Frontal cortex (tissue), 4 donors: ENCODE measurements around the gene CENPS. TPM values are rescaled to one million over a fixed set of nuclear protein-coding genes. Genes with fewer than 3 reads are reported as not detected.

Source experiments
- DNase-seq, 2 donors: peaks; one replicate each; pipeline ENCODE4 v3.0.0; 2012; ENCODE audit warnings: low spot score in 2 of 2
- FAIRE-seq: peaks from 2 replicates; lab custom pipeline; 2012; peaks lifted over from hg19 to GRCh38; lab: Jason Lieb, UNC
- total RNA-seq: library from RNA; depleted of rRNA; stranded (reverse); fragments of >200 nt; gene quantifications from one replicate; pipeline ENCODE4 v1.2.3, GENCODE V29; 2014
- donor health status: control.
- donor health status: control.
- donor health status: control.

CENPS gene
- total RNA-seq: 11.0 TPM

GRCh38 chr1:10430216-10431069 is at the start of gene CENPS:
Gene CENPS, plus strand, starts transcription at chr1:10430433. Its CDS starts 85 bp downstream, at chr1:10430518.
- DNase-seq (peak; percentile 95 to 97), FAIRE-seq (no peak)

GRCh38 chr1:10380594-10381275 is 49.5 kb upstream of the CENPS start:
- no peak for FAIRE-seq
- no peak for DNase-seq

GRCh38 chr1:10383630-10384029 is 46.6 kb upstream of the CENPS start:
- DNase-seq (no peak), FAIRE-seq (no peak)

GRCh38 chr1:10384219-10384618 is 46.0 kb upstream of the CENPS start:
- no peak for DNase-seq
- FAIRE-seq: no peak

- no peak for DNase-seq
- FAIRE-seq: no peak
Measured at GRCh38 chr1:10386761-10387676, 43.2 kb upstream of the CENPS start.

- FAIRE-seq (no peak), DNase-seq (no peak)
Measured at GRCh38 chr1:10387677-10388386, 42.4 kb upstream of the CENPS start.

GRCh38 chr1:10388387-10388715 is 41.9 kb upstream of the CENPS start:
- FAIRE-seq: no peak

GRCh38 chr1:10389271-10389973 is 40.8 kb upstream of the CENPS start:
- FAIRE-seq (no peak), DNase-seq (no peak)

More at GRCh38 chr1:10388387-10388715, 41.9 kb upstream of the CENPS start:
- DNase-seq: no peak

- FAIRE-seq (no peak), DNase-seq (no peak)
Measured at GRCh38 chr1:10396870-10397269, 33.4 kb upstream of the CENPS start.

- no peak for FAIRE-seq
- DNase-seq: no peak
Measured at GRCh38 chr1:10398278-10398733, 31.9 kb upstream of the CENPS start.

- FAIRE-seq (no peak), DNase-seq (peak; percentile 98 to 99)
Measured at GRCh38 chr1:10398734-10399443, 31.3 kb upstream of the CENPS start, which contains the start of gene PGD. Gene PGD, plus strand, starts transcription at chr1:10399064. Its CDS starts 54 bp downstream, at chr1:10399118.

- DNase-seq (no peak), FAIRE-seq (no peak)
Measured at GRCh38 chr1:10399444-10399941, 30.7 kb upstream of the CENPS start.

GRCh38 chr1:10400013-10400412 is 30.2 kb upstream of the CENPS start:
- no peak for DNase-seq
- no peak for FAIRE-seq

- FAIRE-seq (no peak), DNase-seq (no peak)
Measured at GRCh38 chr1:10401281-10401680, 29.0 kb upstream of the CENPS start.

GRCh38 chr1:10402729-10403274 is 27.4 kb upstream of the CENPS start:
- DNase-seq (no peak), FAIRE-seq (no peak)

- FAIRE-seq: no peak
Measured at GRCh38 chr1:10407201-10407600, 23.0 kb upstream of the CENPS start.

GRCh38 chr1:10415211-10415930 is 14.9 kb upstream of the CENPS start:
- no peak for DNase-seq
- no peak for FAIRE-seq

More at GRCh38 chr1:10407201-10407600, 23.0 kb upstream of the CENPS start:
- DNase-seq: no peak
